Measurements from ENCODE around the gene TMEM91. TPM values are rescaled to one million over a fixed set of nuclear protein-coding genes. Genes with fewer than 3 reads are reported as not detected.

Gene TMEM91
- total and polyA plus RNA-seq, 2 of the 8 experiments (the other 6 are each of a cell fraction or from before 2014, with no cell fraction given) = 5.3 to 7.4 TPM

DNA sequence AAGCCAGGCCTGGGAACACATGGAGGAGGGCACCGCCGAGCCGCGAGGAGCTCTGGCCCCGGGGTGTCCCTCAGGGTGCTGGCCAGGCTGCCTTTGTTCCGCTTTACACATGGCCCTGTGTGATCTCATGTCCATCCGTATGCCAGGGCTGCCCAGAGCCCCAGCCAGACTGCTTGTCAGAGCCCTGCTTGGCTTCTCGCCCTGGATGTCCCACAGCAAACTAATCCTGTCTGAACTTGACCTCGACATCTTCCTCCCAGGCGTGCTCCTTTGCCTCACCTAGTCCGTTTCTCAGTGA, 35.6 kb downstream of the TMEM91 start (continued):
- no peak for TF ChIP-seq KDM1A (IDR thresholded peaks at IDR 0.05; ENCODE audit: borderline replicate concordance, low read length)

Data from H1 (cell line).